H1 (cell line): ENCODE data around the gene GLOD4. TPM values are rescaled to one million over a fixed set of nuclear protein-coding genes. Genes with fewer than 3 reads are reported as not detected.

Experiments used
- CTCF ChIA-PET: fragments of 300-600 bp; sonication (Branson Sonifier 250); formaldehyde crosslinking; loops from one replicate; lab custom pipeline; 2021; ENCODE audit not compliant: partially characterized antibody; lab: Charles Lee
- POLR2A ChIA-PET: fragments of 300-600 bp; sonication (Branson Sonifier 250); formaldehyde crosslinking; loops from one replicate; lab custom pipeline; 2021; ENCODE audit warnings: inconsistent platforms; ENCODE audit not compliant: partially characterized antibody; lab: Charles Lee
- DNase-seq, 2 experiments: peaks; one replicate each; pipeline versions ENCODE4 v3.0.0 to v3.0.0-alpha.2; 2010 to 2022; ENCODE audit warnings: low spot score in 2 of 2, low read depth in 1 of 2, mixed read lengths in 1 of 2
- FAIRE-seq: peaks from 2 replicates; lab custom pipeline; 2011; peaks lifted over from hg19 to GRCh38; lab: Jason Lieb, UNC
- H2AFZ ChIP-seq: 2 replicates; pipeline ENCODE4 v1.8.1; 2012; ENCODE audit warnings: low read length, inconsistent platforms
- H2AK5ac ChIP-seq: 2 replicates; pipeline ENCODE4 v1.6.1; 2013; ENCODE audit warnings: low read depth, low read length
- H2BK120ac ChIP-seq: replicated peaks from 2 replicates; pipeline ENCODE3; 2013; ENCODE audit warnings: low read depth, low read length, inconsistent platforms
- H2BK12ac ChIP-seq: 2 replicates; pipeline ENCODE4 v1.6.1; 2013; ENCODE audit warnings: low read depth, low read length
- H2BK15ac ChIP-seq: 2 replicates; pipeline ENCODE4 v1.6.1; 2013; ENCODE audit warnings: low read length
- H2BK20ac ChIP-seq: 2 replicates; pipeline ENCODE4 v1.6.1; 2013; ENCODE audit warnings: low read length
- H2BK5ac ChIP-seq: 2 replicates; pipeline ENCODE4 v1.6.1; 2013; ENCODE audit warnings: low read depth, low read length
- H3K14ac ChIP-seq: 2 replicates; pipeline ENCODE4 v1.6.1; 2013; ENCODE audit warnings: inconsistent platforms; ENCODE audit not compliant: insufficient read length
- H3K18ac ChIP-seq: 2 replicates; pipeline ENCODE4 v1.6.1; 2013; ENCODE audit warnings: low read length; ENCODE audit errors: extremely low read depth
- H3K23ac ChIP-seq: 2 replicates; pipeline ENCODE4 v1.6.1; 2013; ENCODE audit warnings: inconsistent platforms; ENCODE audit not compliant: insufficient read length
- H3K23me2 ChIP-seq: 2 replicates; pipeline ENCODE4 v1.6.1; 2013; ENCODE audit warnings: low read depth, low read length
- H3K27ac ChIP-seq: 2 replicates; pipeline ENCODE4 v1.6.1; 2011; ENCODE audit warnings: low read depth, low read length, inconsistent platforms
- H3K27me3 ChIP-seq, 4 experiments: replicated peaks in 1 of 4; 1 replicate in 1 of 4; 2 replicates in 3 of 4; pipeline versions ENCODE4 v1.6.1 to v1.8.1; 2011 to 2013; ENCODE audit warnings: low read length in 3 of 4, mild to moderate bottlenecking in 3 of 4, inconsistent platforms in 2 of 4, mixed read lengths in 2 of 4, moderate library complexity in 1 of 4; ENCODE audit not compliant: control insufficient read depth in 3 of 4, insufficient read depth in 3 of 4; ENCODE audit errors: extremely low read depth in 1 of 4
- H3K36me3 ChIP-seq, 4 experiments: 2 replicates each; pipeline versions ENCODE4 v1.6.1 to v1.8.1; 2011 to 2013; ENCODE audit warnings: mild to moderate bottlenecking in 4 of 4, low read length in 3 of 4, moderate library complexity in 2 of 4, control low read depth in 1 of 4, inconsistent platforms in 1 of 4; ENCODE audit not compliant: insufficient read depth in 4 of 4, control insufficient read depth in 2 of 4
- H3K4ac ChIP-seq: replicated peaks from 2 replicates; pipeline ENCODE3; 2013; ENCODE audit warnings: low read length, low read depth, mixed read lengths, inconsistent platforms; ENCODE audit not compliant: insufficient read length
- H3K4me1 ChIP-seq, 4 experiments: replicated peaks in 1 of 4; 1 replicate in 1 of 4; 2 replicates in 3 of 4; pipeline versions ENCODE4 v1.6.1 to v1.8.1; 2011 to 2013; ENCODE audit warnings: low read length in 3 of 4, inconsistent platforms in 2 of 4, mixed read lengths in 1 of 4; ENCODE audit not compliant: insufficient read depth in 4 of 4, control insufficient read depth in 3 of 4
- H3K4me2 ChIP-seq, 2 experiments: 2 replicates each; pipeline versions ENCODE4 v1.6.1 to v1.8.1; 2011 to 2013; ENCODE audit warnings: low read depth in 2 of 2, low read length in 2 of 2, control low read depth in 1 of 2, inconsistent platforms in 1 of 2, mild to moderate bottlenecking in 1 of 2; ENCODE audit not compliant: insufficient read depth in 1 of 2
- H3K4me3 ChIP-seq, 4 experiments: fragments of 200-600, 300-600 bp in 1 of 4; sonication (generic), shearing (Covaris generic), sonication (Bioruptor Twin) in 1 of 4; 2 replicates each; pipeline versions ENCODE4 v1.5.1 to v1.8.1; 2011 to 2016; ENCODE audit warnings: low read length in 4 of 4, low read depth in 3 of 4, control low read depth in 2 of 4, inconsistent platforms in 2 of 4, mild to moderate bottlenecking in 2 of 4, mixed read lengths in 1 of 4, moderate library complexity in 1 of 4; ENCODE audit not compliant: insufficient read depth in 2 of 4; ENCODE audit errors: extremely low read depth in 1 of 4
- H3K56ac ChIP-seq: replicated peaks from 2 replicates; pipeline ENCODE3; 2013; ENCODE audit warnings: low read depth, mild to moderate bottlenecking, mixed read lengths, low read length, inconsistent platforms; ENCODE audit not compliant: insufficient read length
- H3K79me1 ChIP-seq: 2 replicates; pipeline ENCODE4 v1.6.1; 2013; ENCODE audit warnings: low read depth, low read length, control low read depth
- H3K79me2 ChIP-seq, 2 experiments: 2 replicates each; pipeline versions ENCODE4 v1.6.1 to v1.8.1; 2012 to 2013; ENCODE audit warnings: low read length in 2 of 2, mild to moderate bottlenecking in 2 of 2, inconsistent platforms in 1 of 2; ENCODE audit not compliant: insufficient read depth in 2 of 2, control insufficient read depth in 1 of 2
- H3K9ac ChIP-seq, 4 experiments: replicated peaks in 1 of 4; 1 replicate in 1 of 4; 2 replicates in 3 of 4; pipeline versions ENCODE4 v1.6.1 to v1.8.1; 2011 to 2013; ENCODE audit warnings: low read depth in 3 of 4, low read length in 3 of 4, control low read depth in 2 of 4, mild to moderate bottlenecking in 2 of 4, moderate library complexity in 2 of 4, inconsistent platforms in 1 of 4; ENCODE audit errors: extremely low read depth in 1 of 4
- H3K9me3 ChIP-seq, 2 experiments: 2 replicates each; pipeline versions ENCODE4 v1.6.1 to v1.8.1; 2012 to 2013; ENCODE audit warnings: mild to moderate bottlenecking in 2 of 2, moderate library complexity in 2 of 2, control low read depth in 1 of 2, inconsistent platforms in 1 of 2, low read depth in 1 of 2, low read length in 1 of 2, mixed read lengths in 1 of 2; ENCODE audit not compliant: insufficient read depth in 2 of 2
- H4K20me1 ChIP-seq, 2 experiments: replicated peaks in 1 of 2; 2 replicates each; pipeline versions ENCODE3 to v1.8.1; 2011 to 2013; ENCODE audit warnings: inconsistent platforms in 2 of 2, low read length in 2 of 2, mild to moderate bottlenecking in 1 of 2; ENCODE audit not compliant: insufficient read depth in 2 of 2, control insufficient read depth in 1 of 2
- H4K5ac ChIP-seq: 2 replicates; pipeline ENCODE4 v1.6.1; 2013; ENCODE audit warnings: low read length, low read depth, mixed read lengths, inconsistent platforms; ENCODE audit not compliant: insufficient read length
- H4K8ac ChIP-seq: 2 replicates; pipeline ENCODE4 v1.8.0; 2013; ENCODE audit warnings: mild to moderate bottlenecking, moderate library complexity, low read length, inconsistent platforms; ENCODE audit not compliant: insufficient read depth; ENCODE audit errors: extremely low read depth
- H4K91ac ChIP-seq: replicated peaks from 2 replicates; pipeline ENCODE3; 2013; ENCODE audit warnings: low read length, mixed read lengths, inconsistent platforms; ENCODE audit not compliant: insufficient read length
- CTBP2 ChIP-seq: IDR thresholded peaks from 2 replicates; pipeline ENCODE4 v1.7.0; 2011; ENCODE audit warnings: borderline replicate concordance, mild to moderate bottlenecking, moderate library complexity, mixed read lengths, low read length; ENCODE audit not compliant: insufficient read depth, insufficient read length
- GTF2F1 ChIP-seq: IDR thresholded peaks from 2 replicates; pipeline ENCODE4 v1.6.1; 2012; ENCODE audit warnings: low read depth, low read length, improper control_type of control experiment, borderline replicate concordance
- KDM5A ChIP-seq: fragments of 200-600 bp; IDR thresholded peaks from 2 replicates; pipeline ENCODE4 v1.7.1; 2012; ENCODE audit warnings: mild to moderate bottlenecking, low read length, inconsistent platforms, mixed read lengths
- NANOG ChIP-seq: IDR thresholded peaks from 2 replicates; pipeline ENCODE4 v1.6.1; 2011; ENCODE audit warnings: low read length, low read depth, mild to moderate bottlenecking, inconsistent platforms; ENCODE audit not compliant: insufficient read depth, poor library complexity, severe bottlenecking
- PHF8 ChIP-seq: fragments of 200-600 bp; sonication (generic); conservative IDR thresholded peaks from 2 replicates; pipeline ENCODE4 v1.7.1; 2012; ENCODE audit warnings: low read depth, mild to moderate bottlenecking, inconsistent platforms, low read length, moderate library complexity
- RNF2 ChIP-seq: fragments of 200-900, 300-1000 bp; sonication (generic); IDR thresholded peaks from 2 replicates; pipeline ENCODE4 v1.7.1; 2016; ENCODE audit warnings: borderline replicate concordance, low read depth, mild to moderate bottlenecking, antibody characterized with exemption, low read length; ENCODE audit not compliant: poor library complexity, severe bottlenecking; ENCODE audit errors: missing control alignments
- SIX5 ChIP-seq: IDR thresholded peaks from 2 replicates; pipeline ENCODE4 v1.6.1; 2011; ENCODE audit warnings: mild to moderate bottlenecking, low read depth, low read length
- SP1 ChIP-seq: IDR thresholded peaks from 2 replicates; pipeline ENCODE4 v1.6.1; 2011; ENCODE audit warnings: low read depth, low read length
- SP4 ChIP-seq: IDR thresholded peaks from 2 replicates; pipeline ENCODE4 v1.6.1; 2012; ENCODE audit warnings: low read length, inconsistent platforms
- SUZ12 ChIP-seq: fragments of 200-600 bp; sonication (generic); IDR thresholded peaks from 2 replicates; pipeline ENCODE4 v1.6.1; 2012; ENCODE audit warnings: mild to moderate bottlenecking, inconsistent platforms, low read length, moderate library complexity, mixed read lengths
- TAF1 ChIP-seq: IDR thresholded peaks from 2 replicates; pipeline ENCODE4 v1.6.1; 2011; ENCODE audit warnings: mild to moderate bottlenecking, low read depth, low read length
- TCF12 ChIP-seq: IDR thresholded peaks from 2 replicates; pipeline ENCODE4 v1.6.1; 2011; ENCODE audit warnings: low read depth, mild to moderate bottlenecking, low read length
- WGBS, 2 experiments: shearing (Covaris generic) in 1 of 2; methylation state at CpG; one replicate each; pipeline versions ENCODE4 v1.1.6 to v1.1.7; 2013 to 2015; ENCODE audit warnings: low lambda C conversion rate in 2 of 2, mixed read lengths in 2 of 2, inconsistent platforms in 1 of 2, low coverage in 1 of 2, missing lambda C conversion rate in 1 of 2; ENCODE audit not compliant: insufficient replicate concordance in 2 of 2, insufficient coverage in 1 of 2, insufficient read length in 1 of 2; ENCODE audit errors: extremely low coverage in 1 of 2, missing lambda C conversion rate in 1 of 2; 5-methylcytosine and 5-hydroxymethylcytosine counted together
- polyA plus RNA-seq, 7 experiments: library from polyadenylated mRNA; depleted of rRNA in 3 of 7; stranded (reverse) in 5 of 7; unstranded in 2 of 7; fragments of >200 nt in 5 of 7; fragments of 200-250 nt in 2 of 7; gene quantifications; 1 replicate in 5 of 7; 2 replicates in 1 of 7; 4 replicates in 1 of 7; pipeline versions ENCODE4 v1.2.1 to v1.2.3, GENCODE V29; 2011 to 2013; ENCODE audit warnings: missing spikeins in 2 of 7, mixed read lengths in 2 of 7
- total RNA-seq: library from RNA; stranded (reverse); fragmentation: NEBNext Ultra II Directional; extraction: Animal tissue kit (Norgen Biotek cat#: 25700); gene quantifications from 2 replicates; pipeline ENCODE4 v1.2.1, GENCODE V29; 2021

GLOD4 gene
- total and polyA plus RNA-seq, 2 of the 8 experiments (the other 6 are each of a cell fraction or from before 2014, with no cell fraction given) = 36.8 to 81.3 TPM

- no peak overlapping the region for H3K23ac ChIP-seq
- H3K4ac ChIP-seq = no peak overlapping the region
- H3K23me2 ChIP-seq = no peaks in the 10 kb centered on the region
- no peak overlapping the region for H2BK5ac ChIP-seq
- peaks cover 13 to 47% (median 23%) of the 10 kb centered on the region in 4 experiments; a peak in 7 of 8 replicates for H3K36me3 ChIP-seq
- H3K27ac ChIP-seq = no peak overlapping the region
- no peak overlapping the region for H3K14ac ChIP-seq
- H3K4me1 ChIP-seq = peaks cover 0 to 2% (median 0%) of the 10 kb centered on the region in 4 experiments; a peak in 1 of 7 replicates
- no peak overlapping the region for H3K56ac ChIP-seq
- H4K8ac ChIP-seq = no peak overlapping the region
- no peaks in the 10 kb centered on the region for H3K27me3 ChIP-seq
- H3K79me2 ChIP-seq = no peaks in the 10 kb centered on the region
- H3K9me3 ChIP-seq = no peaks in the 10 kb centered on the region
- no peak overlapping the region for H3K4me2 ChIP-seq
- WGBS, 2 experiments = 92% methylated on average over 5 of the region's 5 CpGs; no CpG with 5 or more reads in 1 of the 2 experiments
- no peak overlapping the region for H4K91ac ChIP-seq
- no peak overlapping the region for H3K4me3 ChIP-seq
- CTCF ChIA-PET = interaction anchor here (1.0 to 1.5 kb wide), 3 partner anchors 9 to 221 kb away, joined by 3 to 4 read pairs (median 3); partner anchors contain the start of gene GLOD4
- no peak overlapping the region for H2BK20ac ChIP-seq
- DNase-seq (no peak), FAIRE-seq (no peak)
- H3K9ac ChIP-seq = no peak overlapping the region
- H4K20me1 ChIP-seq = no peaks in the 10 kb centered on the region
- no peak overlapping the region for H4K5ac ChIP-seq
- H2BK15ac ChIP-seq = no peak overlapping the region
- H2AK5ac ChIP-seq = no peak overlapping the region
- H2BK120ac ChIP-seq = no peak overlapping the region
- H3K79me1 ChIP-seq = no peaks in the 10 kb centered on the region; the same call in 1 of the 2 replicates
- no peak overlapping the region for H2AFZ ChIP-seq
- POLR2A ChIA-PET = interaction anchor here (1.4 kb wide), 2 partner anchors 23 to 38 kb away, joined by 3 read pairs; no protein-coding TSS in a partner anchor
- H3K18ac ChIP-seq = no peak overlapping the region
- no peak overlapping the region for H2BK12ac ChIP-seq
- TF ChIP-seq SP1 (no peak), CTBP2 (no peak), TCF12 (no peak), SIX5 (no peak), NANOG (no peak), SUZ12 (no peak), KDM5A (no peak), PHF8 (no peak), RNF2 (no peak), TAF1 (no peak), SP4 (no peak), GTF2F1 (no peak)
Measured at GRCh38 chr17:759964-760363, 22.1 kb downstream of the GLOD4 start.
